Progenitor cell of endocrine pancreas (in vitro differentiated cells): ENCODE results near the gene CLEC3B. TPM values are rescaled to one million over a fixed set of nuclear protein-coding genes. Genes with fewer than 3 reads are reported as not detected.

Source experiments
- DNase-seq: peaks from one replicate; pipeline ENCODE4 v3.0.0; 2021; ENCODE audit warnings: low spot score; ENCODE audit not compliant: unreplicated experiment
- H3K27ac Mint-ChIP-seq: 2 replicates; pipeline ENCODE4 v1.8.0; 2021; ENCODE audit warnings: mild to moderate bottlenecking, moderate library complexity, mixed read lengths
- H3K27me3 Mint-ChIP-seq: 2 replicates; pipeline ENCODE4 v1.8.0; 2021; ENCODE audit warnings: mixed read lengths
- H3K36me3 Mint-ChIP-seq: 2 replicates; pipeline ENCODE4 v1.8.0; 2022; ENCODE audit warnings: mixed read lengths; ENCODE audit not compliant: insufficient read depth
- H3K4me1 Mint-ChIP-seq: 2 replicates; pipeline ENCODE4 v1.8.0; 2021; ENCODE audit warnings: low read depth, mixed read lengths
- H3K4me3 Mint-ChIP-seq: 2 replicates; pipeline ENCODE4 v1.8.0; 2021; ENCODE audit warnings: low read depth, mild to moderate bottlenecking, moderate library complexity, mixed read lengths
- H3K9me3 Mint-ChIP-seq: 2 replicates; pipeline ENCODE4 v1.8.0; 2021; ENCODE audit warnings: low read depth, mixed read lengths
- total RNA-seq: library from RNA; stranded (reverse); gene quantifications from 2 replicates; pipeline ENCODE4 v1.2.1, GENCODE V29; 2021
- TF ChIP-seq, protein P1 (sequence below): fragments of 200-600 bp; sonication (generic); IDR thresholded peaks from one replicate; pipeline ENCODE4 v1.5.0; 2021; ENCODE audit warnings: antibody characterized with exemption, mild to moderate bottlenecking; ENCODE audit not compliant: unreplicated experiment

Gene CLEC3B
- total RNA-seq, 1 donor from 2014 or later = not detected

DNA sequence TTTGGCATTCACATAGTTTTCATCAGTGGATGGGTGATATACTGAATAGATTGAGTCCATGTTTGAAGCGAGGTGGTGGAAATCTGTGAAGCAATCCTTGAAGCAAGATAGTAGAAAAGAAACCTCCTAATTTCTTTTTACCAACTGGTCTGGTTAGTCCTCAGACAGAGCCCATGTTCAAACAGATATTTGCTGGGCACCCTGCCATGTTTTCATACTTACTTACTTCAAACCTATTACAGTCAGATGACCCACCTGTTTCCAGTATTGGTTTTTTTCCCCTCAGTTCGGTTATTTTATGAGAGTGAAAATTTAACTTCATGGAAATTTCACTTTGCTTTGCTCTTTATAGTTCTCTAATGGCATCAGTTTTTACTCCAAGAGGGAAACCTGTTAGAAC is 26.3 kb upstream of the CLEC3B start:
- DNase-seq = no peak
- Mint-ChIP-seq H3K4me1 (peaks cover 22% of the 10 kb centered on the region), H3K4me3 (no peak overlapping the region), H3K9me3 (peaks cover 3% of the 10 kb centered on the region), H3K36me3 (peaks cover 31% of the 10 kb centered on the region), H3K27ac (no peak overlapping the region), H3K27me3 (no peaks in the 10 kb centered on the region)
- TF ChIP-seq, protein P1, sequence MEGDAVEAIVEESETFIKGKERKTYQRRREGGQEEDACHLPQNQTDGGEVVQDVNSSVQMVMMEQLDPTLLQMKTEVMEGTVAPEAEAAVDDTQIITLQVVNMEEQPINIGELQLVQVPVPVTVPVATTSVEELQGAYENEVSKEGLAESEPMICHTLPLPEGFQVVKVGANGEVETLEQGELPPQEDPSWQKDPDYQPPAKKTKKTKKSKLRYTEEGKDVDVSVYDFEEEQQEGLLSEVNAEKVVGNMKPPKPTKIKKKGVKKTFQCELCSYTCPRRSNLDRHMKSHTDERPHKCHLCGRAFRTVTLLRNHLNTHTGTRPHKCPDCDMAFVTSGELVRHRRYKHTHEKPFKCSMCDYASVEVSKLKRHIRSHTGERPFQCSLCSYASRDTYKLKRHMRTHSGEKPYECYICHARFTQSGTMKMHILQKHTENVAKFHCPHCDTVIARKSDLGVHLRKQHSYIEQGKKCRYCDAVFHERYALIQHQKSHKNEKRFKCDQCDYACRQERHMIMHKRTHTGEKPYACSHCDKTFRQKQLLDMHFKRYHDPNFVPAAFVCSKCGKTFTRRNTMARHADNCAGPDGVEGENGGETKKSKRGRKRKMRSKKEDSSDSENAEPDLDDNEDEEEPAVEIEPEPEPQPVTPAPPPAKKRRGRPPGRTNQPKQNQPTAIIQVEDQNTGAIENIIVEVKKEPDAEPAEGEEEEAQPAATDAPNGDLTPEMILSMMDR = no peak

GRCh38 chr3:45000823-45001222 is 25.3 kb upstream of the CLEC3B start:
- TF ChIP-seq, protein P1 = no peak
- H3K4me3 Mint-ChIP-seq = no peak overlapping the region
- H3K4me1 Mint-ChIP-seq = peaks cover 13% of the 10 kb centered on the region
- peaks cover 5% of the 10 kb centered on the region for H3K9me3 Mint-ChIP-seq
- H3K27ac Mint-ChIP-seq = no peak overlapping the region
- no peaks in the 10 kb centered on the region for H3K27me3 Mint-ChIP-seq
- peaks cover 42% of the 10 kb centered on the region for H3K36me3 Mint-ChIP-seq
- DNase-seq = no peak

DNA sequence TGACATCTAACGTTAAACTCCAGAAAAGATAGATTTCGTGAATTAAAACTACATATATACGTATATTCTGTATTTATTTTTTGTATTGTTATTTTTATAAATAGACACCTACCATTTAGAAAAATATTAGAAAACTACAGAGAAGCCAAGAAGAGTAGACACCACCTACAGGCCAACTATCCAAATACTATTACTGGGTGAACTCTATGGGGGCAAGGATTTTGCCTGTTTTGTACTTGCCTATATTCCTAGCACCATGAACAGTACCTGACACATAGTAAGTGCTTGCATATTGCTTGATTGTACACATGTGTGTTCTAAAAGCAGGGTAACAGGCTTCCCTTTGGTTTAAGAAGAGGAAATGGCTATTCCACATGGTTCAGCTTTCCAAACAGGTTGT is 24.4 kb upstream of the CLEC3B start:
- no peak for DNase-seq
- peaks cover 5% of the 10 kb centered on the region for H3K9me3 Mint-ChIP-seq
- H3K27me3 Mint-ChIP-seq = no peaks in the 10 kb centered on the region
- H3K27ac Mint-ChIP-seq = no peak overlapping the region
- H3K36me3 Mint-ChIP-seq = peaks cover 42% of the 10 kb centered on the region
- TF ChIP-seq, protein P1 = no peak
- H3K4me3 Mint-ChIP-seq = no peak overlapping the region
- H3K4me1 Mint-ChIP-seq = peaks cover 4% of the 10 kb centered on the region

DNA sequence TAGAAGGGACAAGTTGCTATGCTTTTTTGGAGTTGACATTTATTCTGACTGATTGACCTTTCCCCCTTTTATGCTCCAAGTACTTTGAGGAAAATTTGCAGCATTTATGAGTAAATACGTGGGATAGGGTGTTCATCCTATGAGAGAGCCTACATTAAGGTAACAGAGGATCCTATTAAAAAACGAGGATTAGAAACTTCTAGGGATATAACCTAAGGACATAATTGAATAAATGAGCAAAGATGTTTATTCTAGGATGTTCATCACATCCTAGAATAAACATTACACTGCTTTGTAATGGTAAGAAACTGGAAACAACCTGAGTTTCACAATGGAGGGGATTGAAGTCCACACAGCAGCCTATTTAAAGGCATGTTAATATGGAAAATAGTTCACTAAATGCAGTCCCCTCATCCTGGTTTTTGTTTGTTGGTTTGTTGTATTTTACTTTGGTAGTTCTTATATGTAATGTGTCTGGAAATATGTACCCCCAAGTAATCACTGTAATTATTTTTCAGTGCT is 23.9 kb upstream of the CLEC3B start:
- H3K27me3 Mint-ChIP-seq = no peaks in the 10 kb centered on the region
- H3K36me3 Mint-ChIP-seq = peaks cover 45% of the 10 kb centered on the region
- H3K9me3 Mint-ChIP-seq = peaks cover 5% of the 10 kb centered on the region
- TF ChIP-seq, protein P1 = no peak
- no peak overlapping the region for H3K27ac Mint-ChIP-seq
- no peak overlapping the region for H3K4me3 Mint-ChIP-seq
- H3K4me1 Mint-ChIP-seq = no peaks in the 10 kb centered on the region
- DNase-seq = no peak

DNA sequence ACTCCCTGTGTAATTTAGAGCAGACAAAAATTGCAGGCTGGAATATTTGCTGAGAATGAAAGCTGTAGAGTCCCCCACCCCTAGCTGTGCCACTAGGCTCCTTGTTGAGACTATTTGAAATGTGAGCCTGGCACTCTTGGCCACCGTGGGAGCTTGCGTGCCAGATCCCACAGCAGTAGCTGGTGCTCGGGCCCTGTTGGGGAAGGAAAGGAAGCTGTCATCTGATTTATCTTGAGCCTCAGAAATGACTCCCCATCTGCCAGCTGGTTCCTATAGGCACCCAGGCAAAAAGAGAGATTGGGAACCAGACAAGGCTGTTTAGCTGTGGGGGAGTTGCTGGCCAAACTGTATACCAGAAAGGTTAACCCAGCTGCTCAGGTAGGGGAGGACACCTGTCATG is 23.4 kb upstream of the CLEC3B start:
- TF ChIP-seq, protein P1 = no peak
- no peaks in the 10 kb centered on the region for H3K27me3 Mint-ChIP-seq
- DNase-seq = no peak
- H3K4me3 Mint-ChIP-seq = no peak overlapping the region
- H3K36me3 Mint-ChIP-seq = peaks cover 47% of the 10 kb centered on the region
- peaks cover 5% of the 10 kb centered on the region for H3K9me3 Mint-ChIP-seq
- no peak overlapping the region for H3K27ac Mint-ChIP-seq
- no peaks in the 10 kb centered on the region for H3K4me1 Mint-ChIP-seq
